ENCODE data around the gene ADAM22.

- no peak for TF ChIP-seq CTCF (IDR thresholded peaks at IDR 0.05; ENCODE audit: poor library complexity)
- no peak for TF ChIP-seq EZH2 (IDR thresholded peaks at IDR 0.05; ENCODE audit: borderline replicate concordance)
These were observed 34.0 kb downstream of the ADAM22 start for GRCh38 chr7:87968021-87968420.

Data from hepatocyte (in vitro differentiated cells).